ENCODE results near the gene GDF7.

GDF7 gene

GRCh38 chr2:20652673-20653575 lies 14.0 kb upstream of the GDF7 start:
- H3K4me3 ChIP-seq (ENCODE audit: low read depth, low read length): no peak overlapping the region
- no peak for TF ChIP-seq CTCF (IDR thresholded peaks at IDR 0.05; ENCODE audit: borderline replicate concordance, insufficient read depth, low read depth, low read length)

GRCh38 chr2:20653695-20654534 lies 13.0 kb upstream of the GDF7 start:
- no peak overlapping the region for H3K4me3 ChIP-seq (ENCODE audit: low read depth, low read length)
- 0 out of 2 replicates have a peak, but pooled peaks have one; percentile 7 for TF ChIP-seq CTCF (IDR thresholded peaks at IDR 0.05; ENCODE audit: borderline replicate concordance, insufficient read depth, low read depth, low read length)

- no peak for TF ChIP-seq CTCF (IDR thresholded peaks at IDR 0.05; ENCODE audit: borderline replicate concordance, insufficient read depth, low read depth, low read length)
- no peak overlapping the region for H3K4me3 ChIP-seq (ENCODE audit: low read depth, low read length)
Observed at GRCh38 chr2:20654535-20654813, 12.5 kb upstream of the GDF7 start.

- no peak overlapping the region for H3K4me3 ChIP-seq (ENCODE audit: low read depth, low read length)
- TF ChIP-seq CTCF (IDR thresholded peaks at IDR 0.05; ENCODE audit: borderline replicate concordance, insufficient read depth, low read depth, low read length): no peak
Observed at GRCh38 chr2:20656561-20656960, 10.4 kb upstream of the GDF7 start.

GRCh38 chr2:20657522-20658235 lies 9.3 kb upstream of the GDF7 start:
- no peak for TF ChIP-seq CTCF (IDR thresholded peaks at IDR 0.05; ENCODE audit: borderline replicate concordance, insufficient read depth, low read depth, low read length)
- H3K4me3 ChIP-seq (ENCODE audit: low read depth, low read length): no peak overlapping the region

GRCh38 chr2:20660506-20661420 lies 6.2 kb upstream of the GDF7 start:
- TF ChIP-seq CTCF (IDR thresholded peaks at IDR 0.05; ENCODE audit: borderline replicate concordance, insufficient read depth, low read depth, low read length): no peak
- H3K4me3 ChIP-seq (ENCODE audit: low read depth, low read length): no peak overlapping the region
